GM18508 (cell line): Measurements from ENCODE around the gene FHL2.

Experiments used
- ATAC-seq: cut with Tn5 transposase; IDR thresholded peaks from one replicate; pipeline ENCODE4 v1.9.1; 2021; ENCODE audit warnings: moderate number of reproducible peaks; ENCODE audit not compliant: insufficient read depth, unreplicated experiment

FHL2 gene

DNA sequence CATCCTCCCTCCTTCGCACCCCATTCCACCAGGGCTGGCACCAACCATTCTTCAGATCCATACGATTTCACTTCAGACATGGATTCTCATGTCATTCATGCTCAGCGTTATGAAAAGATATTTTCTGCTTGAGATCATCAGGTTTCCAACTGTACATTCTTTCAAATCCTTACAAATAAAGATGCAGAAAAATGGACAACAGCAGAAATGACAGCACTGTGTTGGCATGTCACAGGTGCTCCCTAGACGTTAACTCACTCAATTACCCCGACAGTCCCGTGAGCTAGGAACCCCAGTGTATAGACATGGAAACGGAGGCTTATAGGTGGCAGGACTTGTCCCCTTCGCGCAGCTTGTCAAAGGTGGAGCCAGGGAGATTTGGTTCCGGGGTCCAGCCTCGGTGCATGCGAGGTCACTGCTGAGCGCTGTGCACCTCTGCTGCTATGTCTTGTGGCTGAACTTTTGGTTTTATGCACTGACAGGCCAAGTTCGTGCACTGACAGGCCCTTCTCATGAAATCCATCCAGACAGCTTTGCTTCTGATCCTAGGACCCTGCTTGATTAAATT lies 17.7 kb downstream of the FHL2 start:
- ATAC-seq: no peak

DNA sequence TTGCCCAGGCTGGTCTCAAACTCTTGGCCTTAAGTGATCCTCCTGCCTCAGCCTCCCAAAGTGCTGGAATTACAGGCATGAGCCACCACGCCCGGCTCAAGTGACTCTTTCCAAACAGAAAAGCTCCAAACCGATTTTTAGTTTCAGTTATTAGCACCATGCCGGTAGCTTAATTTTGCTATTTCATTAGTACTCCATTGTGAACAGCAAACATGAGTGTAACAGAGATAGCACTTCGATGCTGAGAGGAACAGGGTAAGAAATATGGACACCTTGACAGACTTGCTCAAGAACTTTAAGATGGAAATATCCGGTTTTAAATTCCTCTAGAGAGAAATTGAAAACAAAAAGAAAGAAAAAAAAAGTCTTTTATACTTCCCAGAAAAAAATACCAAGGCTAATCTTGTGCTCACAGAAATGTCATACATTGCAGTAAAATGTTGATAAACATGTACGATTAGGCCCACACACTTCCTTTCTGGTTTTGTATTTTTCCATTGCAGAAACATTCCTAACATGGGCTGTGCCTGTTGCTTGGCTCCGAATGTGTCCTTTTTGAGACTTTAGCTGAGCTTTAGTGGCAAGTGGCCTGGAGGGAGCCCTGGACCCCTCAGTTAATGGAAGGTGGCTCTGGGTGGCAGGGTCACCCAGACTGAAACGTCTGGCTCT lies 18.3 kb downstream of the FHL2 start:
- ATAC-seq: no peak

DNA sequence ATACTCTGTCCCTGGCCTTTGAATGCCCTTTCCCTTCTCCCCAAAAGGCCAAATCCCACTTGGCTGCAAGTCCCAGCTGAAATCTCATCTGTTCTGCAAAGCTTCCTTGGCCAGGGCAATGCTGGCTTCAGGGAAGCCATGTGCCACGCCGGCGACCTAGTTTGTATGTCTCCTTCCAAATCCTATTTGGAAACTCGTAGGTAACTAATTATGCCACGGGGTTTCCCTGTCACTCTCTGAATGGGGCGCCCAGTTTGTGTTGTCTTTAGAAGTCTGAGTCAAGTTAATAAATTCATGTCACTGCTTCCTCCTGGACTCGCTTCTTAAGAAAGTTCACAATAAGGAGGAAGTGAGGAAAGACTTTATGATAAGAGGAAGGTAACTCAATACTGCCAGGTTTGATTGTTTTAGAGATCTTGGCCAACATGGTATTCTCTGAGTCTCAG lies 19.1 kb downstream of the FHL2 start:
- ATAC-seq: no peak

DNA sequence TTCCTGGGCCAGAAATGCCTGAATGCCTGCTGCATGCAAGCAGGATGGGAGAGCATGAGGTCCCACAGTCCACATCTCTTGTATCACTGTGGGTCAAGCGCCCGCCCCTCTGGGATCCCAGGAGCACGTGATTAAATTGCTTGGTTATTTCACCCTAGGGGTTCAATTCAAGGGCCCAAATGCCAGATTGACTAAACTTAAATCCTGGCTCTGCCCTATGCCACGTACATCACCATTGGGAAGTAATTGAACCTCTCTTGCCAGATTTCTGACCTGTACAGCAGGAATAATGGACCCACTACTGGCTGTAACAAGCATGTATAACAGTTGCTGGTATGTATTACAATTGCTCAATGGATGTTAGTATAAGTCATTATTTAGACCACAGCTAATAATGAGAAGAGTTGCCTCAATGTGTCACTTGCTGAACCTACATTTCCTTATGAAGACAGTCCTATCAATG lies 19.9 kb downstream of the FHL2 start:
- no peak for ATAC-seq

DNA sequence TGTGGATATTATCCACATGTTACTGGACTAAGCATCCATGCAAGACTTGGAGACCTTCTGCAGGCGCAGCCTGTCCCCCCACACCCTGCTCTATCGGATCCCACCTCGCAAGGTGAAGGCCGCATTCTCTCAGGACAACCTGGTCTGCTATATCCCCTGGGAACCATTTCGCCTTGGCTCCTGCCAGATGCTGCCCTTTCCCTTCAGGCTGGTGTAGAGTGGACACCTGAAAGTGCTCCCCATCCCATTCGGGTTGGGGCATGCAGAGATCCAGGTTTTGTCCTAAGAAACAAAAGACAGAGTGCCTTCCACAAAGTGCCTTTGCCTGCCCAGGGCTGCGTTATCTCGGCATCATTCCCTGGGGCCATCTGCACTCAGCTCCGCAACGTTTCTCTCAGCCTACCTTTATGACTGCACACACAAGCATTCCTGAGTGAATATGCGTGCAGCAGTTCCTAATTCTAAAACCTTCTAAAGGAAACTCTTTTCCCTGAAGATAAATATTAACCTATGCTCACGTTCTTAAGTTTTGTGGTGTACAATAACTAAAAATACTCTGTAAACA lies 20.5 kb downstream of the FHL2 start:
- no peak for ATAC-seq

DNA sequence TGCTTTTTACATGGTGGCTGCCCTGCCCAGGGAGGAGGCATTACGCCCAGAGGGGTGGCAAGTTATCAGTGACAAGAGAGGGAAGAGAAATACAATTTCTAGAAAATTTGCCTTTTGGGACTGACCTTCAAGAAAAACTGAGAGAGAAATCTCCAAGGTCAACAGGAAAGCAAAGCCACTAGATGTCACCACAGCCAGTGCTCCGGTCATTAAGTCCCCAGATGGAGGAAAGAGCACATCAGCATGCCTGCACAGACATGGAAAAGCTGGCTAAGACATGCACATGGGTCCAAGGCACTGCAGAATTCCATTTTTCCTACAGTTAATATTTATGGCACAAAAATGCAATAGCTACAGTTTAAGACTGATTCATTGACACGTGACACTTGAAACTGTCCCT lies 21.0 kb downstream of the FHL2 start:
- ATAC-seq: no peak

DNA sequence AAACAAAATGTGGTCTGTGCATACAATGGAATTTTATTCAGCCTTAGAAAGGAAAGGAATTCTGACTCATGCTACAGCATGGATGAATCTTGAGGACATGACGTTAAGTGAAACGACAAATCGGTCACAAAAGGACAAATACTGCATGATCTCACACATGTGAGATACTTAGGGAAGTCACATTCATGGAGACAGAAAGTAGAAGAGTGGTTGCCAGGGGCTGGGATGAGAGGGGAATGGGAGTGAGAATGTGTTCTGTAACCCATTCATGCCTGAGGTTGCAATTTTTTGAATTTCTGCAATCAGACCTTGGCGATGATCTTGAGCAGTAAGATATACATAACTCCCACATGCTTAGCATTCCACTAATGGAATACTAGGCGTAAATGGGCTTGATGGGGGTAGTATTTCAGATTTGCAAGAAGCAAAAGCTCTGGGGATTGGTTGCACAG lies 22.0 kb downstream of the FHL2 start:
- ATAC-seq: no peak

DNA sequence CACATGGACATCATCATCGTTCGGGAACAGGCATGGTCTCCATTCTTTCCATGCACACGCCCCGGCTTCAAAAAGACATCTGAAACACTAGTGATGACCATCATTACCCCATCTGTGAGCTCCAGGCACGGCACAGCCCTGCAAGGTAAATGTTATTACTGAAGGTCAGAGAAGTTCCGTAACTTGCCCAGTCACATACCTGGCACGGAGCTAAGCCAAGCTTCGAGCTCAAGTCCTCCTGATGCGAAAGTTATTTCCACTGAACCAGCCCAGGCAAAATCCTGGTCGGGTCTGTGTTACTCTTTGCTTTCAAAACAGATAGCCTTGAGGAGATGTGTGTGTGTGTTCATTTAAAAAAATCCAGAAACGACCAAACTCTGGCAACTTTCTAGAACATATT lies 22.8 kb downstream of the FHL2 start:
- ATAC-seq: no peak

DNA sequence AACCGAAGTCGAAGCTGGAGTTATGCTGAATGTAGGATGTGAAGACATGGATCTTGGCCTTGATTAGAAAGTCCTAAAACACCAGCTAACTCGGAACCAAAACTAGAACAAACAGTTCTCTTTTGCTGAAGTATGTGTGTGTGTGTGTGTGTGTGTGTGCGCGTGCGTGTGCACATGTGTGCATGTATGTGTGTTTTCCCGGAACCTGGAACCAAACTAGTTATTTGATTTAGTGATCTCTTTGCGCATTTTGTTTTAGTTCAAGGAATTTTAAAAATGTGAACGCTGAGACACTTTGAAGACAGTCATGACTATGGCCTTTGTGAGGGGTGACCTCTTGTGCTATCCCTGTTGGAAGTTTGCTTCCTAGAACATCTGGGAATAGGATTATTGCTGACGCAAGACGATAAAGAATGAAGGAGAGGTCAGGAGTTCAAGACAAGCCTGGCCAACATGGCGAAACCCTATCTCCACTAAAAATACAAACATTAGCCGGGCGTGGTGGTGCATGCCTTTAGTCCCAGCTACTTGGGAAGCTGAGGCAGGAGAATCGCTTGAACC lies 23.8 kb downstream of the FHL2 start:
- ATAC-seq: no peak

DNA sequence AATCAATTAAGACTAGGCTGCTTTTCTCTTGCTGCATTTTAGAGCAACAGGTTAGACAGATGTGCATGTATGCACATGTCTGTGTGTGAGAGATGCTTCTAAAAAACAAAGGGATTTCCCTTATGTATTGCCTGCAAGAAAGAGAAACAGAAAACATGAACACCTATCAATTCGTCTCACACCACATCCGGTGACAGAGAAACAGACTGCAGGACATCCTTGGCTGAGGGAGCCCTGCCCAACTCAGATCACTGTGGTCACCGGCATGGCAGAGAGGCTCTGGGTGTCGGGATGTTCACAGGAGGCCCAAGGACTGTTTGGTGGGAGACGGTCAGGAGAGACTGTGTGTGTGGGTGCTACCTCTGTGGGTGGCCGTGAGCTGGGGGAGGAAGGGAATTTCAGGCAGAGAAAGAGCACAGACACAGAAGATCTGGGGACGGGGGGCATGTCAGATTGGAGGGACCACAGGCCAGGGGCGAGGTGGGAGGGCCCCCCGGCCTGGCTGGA lies 24.9 kb downstream of the FHL2 start:
- peak; percentile 96 for ATAC-seq

DNA sequence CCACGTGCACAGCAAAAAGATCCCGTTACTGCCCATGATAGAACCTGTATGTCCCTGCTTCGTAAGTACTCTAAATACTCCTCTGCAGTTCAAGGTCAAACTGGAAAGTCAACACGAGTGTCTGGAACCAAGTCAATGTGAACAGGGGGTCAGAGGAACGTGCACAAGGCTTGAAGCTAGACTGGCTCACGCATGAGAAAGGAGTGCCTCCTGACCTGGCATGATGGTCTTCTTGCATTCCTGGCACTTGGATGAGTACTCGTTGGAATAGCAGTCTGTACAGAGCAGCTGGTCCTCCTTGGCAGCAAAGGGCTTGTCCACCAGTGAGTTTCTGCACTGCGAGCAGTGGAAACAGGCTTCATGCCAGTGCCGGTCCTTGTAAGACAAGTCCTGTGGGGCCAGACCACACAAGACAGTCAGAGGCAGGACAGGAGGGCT lies 25.5 kb downstream of the FHL2 start:
- ATAC-seq: no peak

DNA sequence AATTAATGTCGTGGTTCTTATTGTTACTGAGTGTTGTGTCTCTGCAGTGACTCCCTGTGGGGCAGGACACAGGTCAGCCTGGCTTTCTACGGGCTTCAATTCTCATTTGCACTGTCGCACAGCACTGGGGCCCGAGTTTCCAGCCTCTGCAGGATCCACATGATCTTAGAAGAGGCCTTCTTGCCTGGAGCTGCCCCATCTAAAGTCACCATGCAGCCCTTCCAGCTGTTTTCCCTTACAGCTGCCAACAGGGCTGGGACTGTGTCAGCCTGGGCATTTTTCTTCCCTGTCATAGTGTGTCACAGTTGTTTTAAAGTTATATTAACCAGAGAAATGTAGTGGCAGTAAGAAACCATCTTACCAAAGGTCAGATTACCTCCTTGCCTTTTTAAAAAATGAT lies 27.0 kb downstream of the FHL2 start:
- no peak for ATAC-seq

DNA sequence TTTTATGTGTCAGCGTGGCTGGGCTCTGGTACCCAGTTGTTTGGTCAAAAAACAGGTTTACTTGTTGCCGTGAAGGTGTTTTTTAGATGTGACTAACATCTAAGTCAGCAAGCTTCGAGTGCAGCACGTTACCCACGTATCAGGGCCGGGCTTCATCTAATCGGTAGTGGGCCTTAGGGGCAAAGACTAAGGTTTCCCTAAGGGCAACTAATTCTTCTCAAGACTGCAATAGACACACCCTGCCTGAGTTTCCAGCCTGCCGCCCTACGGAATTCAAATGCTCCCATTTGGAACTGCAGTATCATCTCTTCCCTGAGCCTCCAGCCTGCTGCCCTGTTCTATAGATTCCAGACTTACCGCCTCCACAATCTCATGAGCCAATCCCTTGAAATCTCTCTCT lies 27.7 kb downstream of the FHL2 start:
- no peak for ATAC-seq

DNA sequence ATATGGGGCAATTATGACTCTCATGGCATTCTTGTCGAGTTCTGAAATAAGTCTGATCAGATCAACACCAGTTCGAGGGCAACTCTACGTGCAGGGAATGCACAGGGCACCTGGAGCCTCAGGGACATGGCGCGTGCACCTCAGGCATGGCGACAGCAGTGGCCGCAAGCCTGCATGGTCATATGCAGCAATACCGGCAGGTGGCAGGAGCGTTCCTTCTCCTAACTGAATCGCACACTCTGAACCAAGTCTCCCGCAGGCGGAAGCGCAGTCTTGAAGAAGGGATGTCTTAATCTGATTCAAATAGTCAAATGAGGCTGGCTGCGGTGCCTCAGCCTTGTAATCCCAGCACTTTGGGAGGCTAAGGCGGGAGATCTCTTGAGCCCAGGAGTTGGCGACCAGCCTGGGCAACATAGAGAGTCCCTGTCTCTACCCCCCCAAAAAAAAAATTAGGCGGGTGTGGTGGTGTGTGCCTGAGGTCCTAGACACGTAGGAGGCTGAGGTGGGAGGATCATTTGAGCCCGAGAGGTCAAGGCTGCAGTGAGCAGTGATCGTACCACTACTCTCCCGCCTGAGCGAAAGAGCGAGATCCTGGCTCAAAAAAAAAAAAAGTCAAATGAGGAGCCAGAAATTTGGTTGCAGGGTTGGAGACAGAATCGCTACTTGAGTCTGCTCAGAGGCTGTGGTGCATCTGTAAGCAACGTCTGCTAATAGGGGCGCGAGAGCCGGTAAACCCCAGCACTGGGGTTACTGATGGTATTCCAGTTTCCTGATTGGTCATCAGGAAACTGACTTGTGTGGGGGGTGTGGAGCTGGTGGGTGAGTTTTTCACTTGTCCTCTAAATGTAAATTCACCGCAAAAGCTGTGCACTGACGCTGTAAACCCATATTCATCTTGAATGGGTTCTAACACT lies 28.8 kb downstream of the FHL2 start:
- peak; percentile 86 for ATAC-seq

DNA sequence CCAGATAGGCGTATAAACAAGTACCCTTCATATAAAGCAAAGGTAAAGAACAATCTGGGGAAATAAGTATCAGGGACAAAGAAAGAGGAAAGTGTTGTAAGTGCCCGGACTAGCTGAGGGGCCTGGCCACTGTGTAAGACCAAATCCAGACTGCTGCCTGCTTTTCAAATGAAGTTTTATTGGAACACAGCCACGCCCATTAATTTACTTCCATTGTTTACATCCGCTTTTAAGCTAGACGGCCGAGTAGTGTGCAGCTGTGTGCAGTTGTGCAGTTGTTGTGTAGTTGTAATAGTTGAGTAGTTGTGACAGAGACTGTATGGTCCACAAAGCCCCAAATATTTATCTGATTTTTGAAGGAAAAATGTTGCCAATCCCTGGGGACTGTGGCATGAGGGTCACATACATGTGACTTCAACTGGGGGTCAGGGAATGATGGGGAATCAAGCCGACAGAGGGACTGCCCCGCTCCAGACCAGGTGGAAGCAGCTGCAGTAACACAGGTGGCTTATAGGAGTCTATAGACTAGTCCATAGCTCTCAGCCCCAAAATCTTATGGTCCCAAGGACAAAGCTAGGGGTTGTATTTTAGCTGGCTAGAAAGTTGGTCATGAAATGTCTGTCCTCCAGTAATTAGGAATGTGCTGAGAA lies 30.0 kb downstream of the FHL2 start:
- no peak for ATAC-seq

DNA sequence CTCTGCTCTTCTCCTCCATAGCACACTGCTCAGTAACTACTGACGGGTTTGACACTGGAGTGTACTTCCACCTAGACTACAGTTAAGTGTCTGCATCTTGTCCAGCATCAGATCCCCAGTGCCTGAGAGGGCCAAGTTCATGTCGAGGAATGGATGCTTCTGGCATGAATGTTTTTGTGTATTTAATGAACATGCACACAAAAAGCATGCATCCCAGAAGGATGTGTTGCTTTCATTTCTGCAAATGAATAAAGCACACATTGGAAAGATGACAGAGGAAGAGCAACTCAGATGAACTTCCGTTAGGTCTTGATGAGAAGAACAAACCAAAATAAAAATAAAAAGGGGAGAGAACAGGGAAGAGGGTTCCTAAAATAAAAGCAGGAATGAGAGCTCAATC lies 33.6 kb downstream of the FHL2 start:
- no peak for ATAC-seq

DNA sequence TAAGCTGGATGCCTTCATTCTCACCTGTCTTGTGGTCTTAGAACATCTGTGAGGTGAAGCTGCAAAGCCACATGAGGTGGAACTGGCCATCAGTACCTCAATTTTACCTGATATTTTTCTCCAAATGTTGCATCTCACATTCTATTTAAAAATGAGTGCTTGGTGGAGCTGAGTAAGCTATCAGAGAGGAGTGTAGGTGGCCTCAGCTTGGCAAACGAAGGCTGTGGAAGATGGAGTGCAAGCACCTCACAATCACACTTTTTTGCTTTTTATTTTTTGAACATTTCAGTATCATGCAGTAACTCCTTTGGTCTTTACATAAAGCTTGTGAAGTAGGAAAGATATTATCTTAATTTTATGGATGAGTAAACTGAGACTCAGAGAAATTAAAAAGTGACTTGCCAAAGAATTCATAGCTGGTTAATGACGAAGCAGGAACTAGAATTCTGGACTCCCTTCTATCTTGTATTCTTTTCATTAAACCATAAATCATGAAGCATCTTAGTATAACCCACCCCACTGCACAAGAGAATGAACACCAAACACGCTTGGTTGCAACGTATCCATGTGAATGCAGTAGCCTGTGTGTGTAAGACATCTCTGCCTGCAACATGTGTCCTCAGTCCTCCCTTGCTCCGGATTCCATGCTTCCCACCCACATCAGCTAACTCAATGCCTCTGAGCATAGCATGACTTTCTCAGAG lies 34.3 kb downstream of the FHL2 start:
- ATAC-seq: no peak

DNA sequence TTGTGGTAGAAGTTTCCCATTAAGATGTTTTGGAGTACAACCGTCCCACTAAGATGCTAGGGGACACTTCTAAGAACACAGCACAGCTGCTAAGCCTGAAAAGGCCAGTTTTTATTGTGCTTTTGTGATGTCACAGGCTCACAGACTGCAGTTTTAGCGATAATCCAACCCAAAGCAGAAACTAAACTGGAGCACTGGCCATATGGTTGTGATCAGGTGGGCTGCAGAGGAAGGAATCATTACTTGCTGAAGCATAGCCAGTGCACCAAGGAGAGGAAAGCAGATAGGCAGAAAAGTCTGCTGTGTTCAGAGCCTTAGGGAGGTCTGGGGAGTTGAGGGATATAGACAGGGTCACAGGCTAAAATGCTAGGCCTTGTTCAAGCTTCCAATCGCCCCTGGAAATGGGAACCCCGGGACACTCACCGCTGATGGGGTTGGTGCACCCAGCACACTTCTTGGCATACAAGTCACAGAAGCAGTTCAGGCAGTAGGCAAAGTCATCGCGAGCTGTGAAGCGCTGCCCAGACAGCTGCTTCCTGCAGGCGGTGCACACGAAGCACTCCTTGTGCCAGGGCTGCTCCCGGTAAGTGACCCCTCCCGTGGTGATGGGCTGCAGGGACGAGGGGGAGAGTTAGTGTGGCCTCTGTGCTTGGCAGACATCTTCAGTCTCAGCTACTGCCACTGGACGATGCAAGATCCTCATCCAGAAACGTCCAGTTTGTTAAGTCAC lies 35.8 kb downstream of the FHL2 start:
- no peak for ATAC-seq
